ENCODE measurements around the gene ZNF511.

Gene ZNF511

GRCh38 chr10:133283931-133284330, 24.8 kb upstream of the ZNF511 start:
- TF ChIP-seq CTCF (IDR thresholded peaks at IDR 0.05; ENCODE audit: low read depth, low read length, missing control alignments) = no peak
- DNase-seq (ENCODE audit: extremely low read depth, low read depth) = no peak
- H3K4me3 ChIP-seq (replicated peaks; ENCODE audit: low read depth, low read length) = no peak overlapping the region

- DNase-seq (ENCODE audit: extremely low read depth, low read depth) = no peak
- no peak overlapping the region for H3K4me3 ChIP-seq (replicated peaks; ENCODE audit: low read depth, low read length)
- TF ChIP-seq CTCF (IDR thresholded peaks at IDR 0.05; ENCODE audit: low read depth, low read length, missing control alignments) = no peak
Measured at GRCh38 chr10:133285217-133285616, 23.5 kb upstream of the ZNF511 start.

- TF ChIP-seq CTCF (IDR thresholded peaks at IDR 0.05; ENCODE audit: low read depth, low read length, missing control alignments) = no peak
- H3K4me3 ChIP-seq (replicated peaks; ENCODE audit: low read depth, low read length) = no peak overlapping the region
- DNase-seq (ENCODE audit: extremely low read depth, low read depth) = no peak
Measured at GRCh38 chr10:133286366-133286765, 22.3 kb upstream of the ZNF511 start.

- no peak for TF ChIP-seq CTCF (IDR thresholded peaks at IDR 0.05; ENCODE audit: low read depth, low read length, missing control alignments)
Measured at GRCh38 chr10:133287832-133288500, 20.7 kb upstream of the ZNF511 start.

GRCh38 chr10:133289761-133290160, 19.0 kb upstream of the ZNF511 start:
- no peak for DNase-seq (ENCODE audit: extremely low read depth, low read depth)
- H3K4me3 ChIP-seq (replicated peaks; ENCODE audit: low read depth, low read length) = no peak overlapping the region
- TF ChIP-seq CTCF (IDR thresholded peaks at IDR 0.05; ENCODE audit: low read depth, low read length, missing control alignments) = no peak

More at GRCh38 chr10:133287832-133288500, 20.7 kb upstream of the ZNF511 start:
- no peak for DNase-seq (ENCODE audit: extremely low read depth, low read depth)
- no peak overlapping the region for H3K4me3 ChIP-seq (replicated peaks; ENCODE audit: low read depth, low read length)

GRCh38 chr10:133292919-133293809, 15.6 kb upstream of the ZNF511 start:
- TF ChIP-seq CTCF (IDR thresholded peaks at IDR 0.05; ENCODE audit: low read depth, low read length, missing control alignments) = no peak
- DNase-seq (ENCODE audit: extremely low read depth, low read depth) = peak; percentile 72
- no peak overlapping the region for H3K4me3 ChIP-seq (replicated peaks; ENCODE audit: low read depth, low read length)

Measured in HFF-Myc (cell line).